Activated CD8-positive, alpha-beta memory T cell treated with anti-CD3 and anti-CD28 coated beads for 4 hours (primary cell): ENCODE measurements around the gene S100A5.
"Not testable (repeated sequence)": the region's sequence is repeated elsewhere in the genome, so short reads cannot be mapped to it uniquely, and the experiment has no call there.

Experiments used
- DNase-seq, 2 donors: peaks; one replicate each; pipeline ENCODE4 v3.0.0-alpha.2; 2020; ENCODE audit warnings: low read depth in 2 of 2

Gene S100A5

GRCh38 chr1:153566414-153567371, 26.0 kb upstream of the S100A5 start:
- peak; percentile 83 to 88 for DNase-seq

GRCh38 chr1:153565529-153566374, 25.0 kb upstream of the S100A5 start, which contains the start of gene S100A2:
TSS of gene S100A2 (minus strand) at chr1:153565844. CDS start at chr1:153563877, 1,967 bp downstream.
- DNase-seq: peak in 1 of 2 donors; percentile 21

- no peak for DNase-seq
These were observed 23.3 kb upstream of the S100A5 start for GRCh38 chr1:153563991-153564390.

DNA sequence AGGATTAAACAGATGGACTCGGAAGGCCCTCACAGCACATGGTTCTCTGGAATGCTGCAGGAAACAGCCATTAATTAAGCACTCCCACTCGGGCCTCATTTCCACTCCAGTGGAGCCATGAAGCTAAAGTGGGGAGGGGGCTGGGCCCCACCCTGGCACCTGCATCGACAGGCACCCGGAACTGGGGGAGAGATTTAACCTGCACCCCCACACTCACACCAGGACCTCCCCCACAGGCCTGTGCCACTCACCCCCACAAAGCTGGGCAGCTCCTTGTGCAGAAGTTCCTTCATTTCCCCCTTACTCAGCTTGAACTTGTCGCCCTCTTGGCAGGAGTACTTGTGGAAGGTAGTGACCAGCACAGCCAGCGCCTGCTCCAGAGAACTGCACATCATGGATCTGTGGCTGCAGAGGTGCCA, 22.8 kb upstream of the S100A5 start:
- DNase-seq: no peak

DNA sequence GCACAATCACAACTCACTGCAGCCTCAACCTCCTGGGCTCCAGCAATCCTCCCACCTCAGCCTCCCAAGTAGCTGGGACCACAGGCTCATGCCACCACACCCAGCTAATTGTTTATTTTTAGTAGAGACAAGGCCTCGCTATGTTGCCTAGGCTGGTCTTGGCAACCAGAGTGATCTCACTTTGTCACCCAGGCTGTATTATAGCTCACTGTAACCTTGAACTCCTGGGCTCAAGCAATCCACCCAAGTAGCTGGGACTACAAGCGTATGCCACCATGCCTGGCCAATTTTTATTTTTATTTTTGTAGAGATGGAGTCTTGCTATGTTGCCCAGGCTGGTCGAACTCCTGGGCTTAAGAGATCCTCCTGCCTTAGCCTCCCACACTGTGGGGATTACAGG, 21.3 kb upstream of the S100A5 start:
- not testable (repeated sequence) for DNase-seq

DNA sequence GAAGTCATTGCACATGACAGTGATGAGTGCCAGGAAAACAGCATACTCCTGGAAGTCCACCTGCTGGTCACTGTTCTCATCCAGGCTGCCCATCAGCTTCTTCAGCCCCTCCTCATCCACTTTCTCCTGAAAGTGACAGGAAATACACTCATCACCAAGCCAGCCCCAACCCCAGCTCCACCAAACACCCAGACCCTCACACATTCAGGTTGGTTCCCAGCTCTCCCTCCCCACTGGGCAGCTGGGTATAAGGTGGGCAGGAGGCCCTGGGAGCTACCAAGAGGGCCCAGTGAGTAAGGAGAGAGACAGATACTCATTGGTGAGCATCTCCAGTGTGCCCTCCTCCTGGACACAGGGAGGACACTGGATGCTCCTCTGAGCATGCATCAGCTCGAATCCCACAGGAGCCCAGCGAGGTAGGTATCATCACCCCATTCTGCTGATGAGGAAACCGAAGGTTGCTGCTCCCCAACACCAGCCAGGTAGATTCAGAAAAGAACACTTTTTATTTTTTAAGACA, 20.8 kb upstream of the S100A5 start:
- DNase-seq: no peak

GRCh38 chr1:153560771-153561465, 20.2 kb upstream of the S100A5 start:
- no peak for DNase-seq

GRCh38 chr1:153560241-153560640, 19.5 kb upstream of the S100A5 start:
- DNase-seq: no peak

- no peak for DNase-seq
These were observed 17.1 kb upstream of the S100A5 start for GRCh38 chr1:153557877-153558276.

GRCh38 chr1:153556348-153556747, 15.6 kb upstream of the S100A5 start:
- no peak for DNase-seq

DNA sequence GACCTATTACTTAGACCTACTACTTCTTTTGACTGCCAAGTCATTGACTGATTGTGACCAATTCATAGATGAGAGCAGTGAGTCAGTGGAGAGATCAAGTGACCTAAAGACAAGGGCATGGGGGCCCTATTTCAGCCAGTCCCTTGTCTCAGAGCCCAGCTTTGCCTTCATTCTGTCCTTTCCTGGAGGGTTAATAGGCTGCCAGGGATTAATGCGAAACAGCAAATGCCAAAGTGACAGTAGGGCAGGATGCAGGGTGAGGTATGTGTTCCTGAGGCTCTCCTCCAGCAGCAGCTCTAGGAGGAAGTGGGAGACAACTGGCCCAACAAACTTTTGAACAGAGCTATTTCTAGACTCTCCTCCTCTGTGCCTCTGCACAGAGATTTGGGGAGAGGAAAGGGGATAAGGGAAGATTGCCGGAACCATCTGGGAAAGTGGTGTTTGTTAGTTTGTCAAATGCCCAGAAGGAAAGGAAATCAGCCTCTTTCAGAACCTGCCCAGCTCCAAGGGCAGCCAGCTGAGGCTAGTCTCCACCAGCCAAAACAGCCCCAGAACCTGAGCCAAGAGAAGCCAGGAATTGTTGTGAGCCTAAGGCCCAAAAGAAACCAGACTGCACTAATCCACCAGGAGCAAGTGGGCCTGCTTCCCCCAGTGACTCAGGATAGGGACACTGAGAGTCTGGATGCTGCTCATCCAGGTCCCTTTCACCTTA, 13.3 kb upstream of the S100A5 start:
- no peak for DNase-seq

GRCh38 chr1:153553096-153553495, 12.4 kb upstream of the S100A5 start:
- no peak for DNase-seq

GRCh38 chr1:153552335-153552734, 11.6 kb upstream of the S100A5 start:
- no peak for DNase-seq

DNA sequence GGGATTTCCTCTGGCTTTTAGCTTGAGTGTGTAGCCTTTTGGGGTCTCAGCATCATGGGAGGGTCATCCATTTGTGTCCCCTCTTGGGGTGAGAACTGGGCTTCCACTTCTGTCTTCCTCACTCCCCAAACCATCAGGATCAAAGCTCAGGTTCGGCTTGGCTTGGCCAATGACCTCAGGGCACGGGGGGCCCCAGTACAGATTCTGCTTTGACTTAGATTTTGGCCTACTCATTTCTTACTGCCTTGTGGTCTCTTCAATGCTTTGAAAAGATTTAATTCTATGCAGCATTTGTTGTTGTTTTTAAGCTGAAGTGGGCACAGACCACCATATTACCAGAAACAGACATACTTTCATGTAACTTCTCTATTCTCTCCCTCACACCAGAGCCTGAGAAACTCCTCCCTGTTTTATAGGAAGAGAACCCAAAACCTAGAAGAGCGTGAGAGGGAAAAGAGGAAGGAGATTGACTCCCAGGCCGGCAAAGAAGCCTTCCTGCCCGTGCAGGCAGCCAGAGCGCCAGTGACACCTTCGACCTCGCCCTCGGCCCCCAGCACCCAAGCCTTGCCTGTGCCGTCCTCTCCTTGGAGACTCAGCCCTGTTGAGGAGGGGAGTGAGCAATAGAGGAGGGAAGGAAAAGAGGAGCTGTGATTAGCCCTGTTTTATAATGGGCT, 10.2 kb upstream of the S100A5 start:
- no peak for DNase-seq

DNA sequence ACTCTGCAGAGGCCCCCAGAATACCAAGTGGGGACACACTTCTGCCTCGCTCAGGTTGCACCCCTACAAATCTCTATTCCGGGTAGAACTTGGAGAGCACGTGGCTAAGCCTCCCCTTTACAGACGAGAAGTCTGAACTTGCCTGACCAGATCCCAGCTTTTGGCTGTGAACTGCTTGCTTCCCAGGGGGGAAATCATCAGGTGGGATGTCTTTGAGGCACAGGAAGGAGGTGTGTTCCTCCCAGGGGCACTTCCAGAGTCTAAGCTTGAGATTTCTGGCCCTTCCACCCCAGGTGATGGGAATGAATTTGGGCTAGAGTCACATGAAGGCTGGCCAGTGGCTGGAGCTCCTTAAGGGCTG, 9.6 kb upstream of the S100A5 start:
- no peak for DNase-seq

DNA sequence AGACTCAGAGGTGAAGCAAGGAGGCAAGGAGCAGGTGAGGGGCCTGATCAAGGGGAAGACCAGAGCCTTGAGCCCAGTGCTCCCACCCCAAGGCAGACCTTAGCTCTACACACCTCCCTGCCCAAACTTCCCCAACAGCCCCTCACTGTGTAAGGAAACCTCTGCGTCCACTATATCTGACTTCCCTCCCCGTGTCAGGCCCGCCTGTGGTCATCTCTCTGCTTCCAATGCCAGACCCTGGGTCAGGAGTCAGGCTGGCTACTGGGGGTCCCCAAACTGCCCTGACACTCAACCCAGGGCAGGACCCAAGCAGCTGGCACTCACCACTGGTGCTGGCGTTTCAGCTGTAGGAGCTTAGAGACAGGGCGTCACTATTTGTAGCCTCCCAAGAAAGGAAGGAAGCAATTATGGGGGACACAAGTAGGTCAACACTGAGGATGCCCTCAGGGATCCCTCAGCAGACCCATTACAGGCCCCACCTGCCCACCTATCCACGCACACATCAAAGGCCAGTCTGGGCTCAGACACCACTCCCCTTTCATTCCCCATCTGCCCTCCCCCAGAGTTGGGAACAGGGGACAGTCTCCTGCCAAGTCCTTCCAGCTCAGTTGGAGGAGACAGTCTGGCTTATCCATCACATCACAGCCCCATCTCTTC, 9.1 kb upstream of the S100A5 start:
- DNase-seq: no peak

- no peak for DNase-seq
These were observed 8.3 kb upstream of the S100A5 start, which contains the start of gene S100A3 for GRCh38 chr1:153548722-153549688. TSS of gene S100A3 (minus strand) at chr1:153549258. CDS start at chr1:153548485, 773 bp downstream.
